NT2/D1 (cell line): Measurements from ENCODE around the gene KRT6C.

ENCODE experiments used
- SUZ12 ChIP-seq: IDR thresholded peaks from 2 replicates; pipeline ENCODE4 v1.6.1; 2011; ENCODE audit not compliant: insufficient read length, insufficient read depth; ENCODE audit errors: extremely low read depth
- YY1 ChIP-seq: IDR thresholded peaks from 2 replicates; pipeline ENCODE4 v1.6.1; 2011; ENCODE audit not compliant: insufficient read length, insufficient read depth
- ZNF274 ChIP-seq: IDR thresholded peaks from 2 replicates; pipeline ENCODE4 v1.6.1; 2011; ENCODE audit warnings: mild to moderate bottlenecking, low read depth, low read length

DNA sequence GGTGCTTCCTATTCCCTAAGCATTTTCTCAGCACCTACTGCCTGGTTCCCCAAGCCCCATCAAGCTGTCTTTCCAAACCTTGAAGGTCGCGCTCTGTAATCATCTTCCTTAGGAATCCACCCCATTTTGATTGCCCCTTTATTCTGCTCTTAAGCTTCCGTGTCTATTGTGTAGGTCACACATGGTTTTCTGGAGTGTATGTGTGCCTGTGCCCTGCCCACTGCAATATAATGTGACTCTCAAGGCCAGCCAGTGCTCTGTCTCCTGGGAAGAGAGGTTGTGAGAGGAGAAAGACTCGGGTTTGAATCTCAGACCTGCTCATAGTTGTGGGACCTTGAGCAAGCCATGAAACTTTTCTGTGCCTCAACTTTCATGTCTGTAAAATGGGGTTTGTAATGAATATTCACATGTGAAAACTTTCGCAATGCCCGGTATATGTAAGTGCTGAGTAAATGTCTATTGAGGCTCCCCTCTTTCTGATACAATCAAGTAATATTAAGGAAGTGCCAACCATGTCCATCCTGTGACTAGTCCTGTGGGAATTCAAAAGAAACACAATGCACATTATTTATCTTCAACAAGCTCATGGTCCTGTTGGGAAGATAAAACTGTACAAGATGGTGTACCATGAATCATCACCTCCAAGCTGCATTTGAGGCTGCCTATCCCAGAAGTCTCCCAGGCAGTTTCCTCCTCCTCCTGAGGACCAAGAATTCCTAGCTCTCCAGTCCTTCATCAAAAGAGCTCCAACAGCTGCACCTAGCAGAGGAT is 38.7 kb downstream of the KRT6C start:
- TF ChIP-seq ZNF274 = no peak
- no peak for TF ChIP-seq SUZ12
- TF ChIP-seq YY1 = no peak
